ENCODE data around the gene PDE4A.
"Not testable (repeated sequence)": the region's sequence is repeated elsewhere in the genome, so short reads cannot be mapped to it uniquely, and the experiment has no call there.

The PDE4A gene

GRCh38 chr19:10430505-10431253 lies 10.3 kb downstream of the PDE4A start:
- DNase-seq: no peak

GRCh38 chr19:10431254-10431942 lies 11.1 kb downstream of the PDE4A start:
- DNase-seq: no peak

- no peak for DNase-seq
These were observed 11.8 kb downstream of the PDE4A start for GRCh38 chr19:10431943-10432735.

- DNase-seq: no peak
These were observed 12.4 kb downstream of the PDE4A start for GRCh38 chr19:10432736-10433130.

- DNase-seq: no peak
These were observed 12.8 kb downstream of the PDE4A start for GRCh38 chr19:10433131-10433536.

- DNase-seq: no peak
These were observed 19.2 kb downstream of the PDE4A start for GRCh38 chr19:10439588-10439987.

GRCh38 chr19:10442698-10443097 lies 22.4 kb downstream of the PDE4A start:
- no peak for DNase-seq

GRCh38 chr19:10449037-10449436 lies 28.7 kb downstream of the PDE4A start:
- DNase-seq: no peak

- no peak for DNase-seq
These were observed 30.0 kb downstream of the PDE4A start for GRCh38 chr19:10450191-10450852.

GRCh38 chr19:10450853-10451609 lies 30.7 kb downstream of the PDE4A start:
- no peak for DNase-seq

GRCh38 chr19:10452726-10453618 lies 32.6 kb downstream of the PDE4A start:
- DNase-seq: no peak

- DNase-seq: no peak
These were observed 33.5 kb downstream of the PDE4A start for GRCh38 chr19:10453852-10454251.

GRCh38 chr19:10454267-10454666 lies 33.9 kb downstream of the PDE4A start:
- no peak for DNase-seq

GRCh38 chr19:10458733-10459132 lies 38.4 kb downstream of the PDE4A start:
- not testable (repeated sequence) for DNase-seq

- DNase-seq: no peak
These were observed 40.3 kb downstream of the PDE4A start for GRCh38 chr19:10460714-10461046.

GRCh38 chr19:10461047-10461949 lies 41.0 kb downstream of the PDE4A start:
- peak; percentile 2 for DNase-seq

- DNase-seq: not testable (repeated sequence)
These were observed 41.7 kb downstream of the PDE4A start for GRCh38 chr19:10462042-10462441.

- DNase-seq: no peak
These were observed 42.2 kb downstream of the PDE4A start for GRCh38 chr19:10462557-10462956.

- no peak for DNase-seq
These were observed 44.1 kb downstream of the PDE4A start for GRCh38 chr19:10464456-10464855.

- no peak for DNase-seq
These were observed 46.9 kb downstream of the PDE4A start for GRCh38 chr19:10467104-10467706.
